Esophagus squamous epithelium (tissue), 5 donors: ENCODE results near the gene ERC2. TPM values are rescaled to one million over a fixed set of nuclear protein-coding genes. Genes with fewer than 3 reads are reported as not detected.

ENCODE experiments used
- DNase-seq: peaks from one replicate; lab custom pipeline; 2025; lab: John Stamatoyannopoulos, UW
- H3K27ac ChIP-seq, 4 donors: fragments of 200-600 bp; sonication (generic); one replicate each; pipeline ENCODE4 v1.5.1; 2016 to 2019; ENCODE audit warnings: mild to moderate bottlenecking in 1 of 4
- H3K27me3 ChIP-seq, 4 donors: fragments of 200-600 bp; sonication (generic); 1 replicate in 3 of 4; 2 replicates in 1 of 4; pipeline versions ENCODE4 v1.5.1 to v1.6.0; 2017 to 2021; ENCODE audit warnings: antibody characterized with exemption in 1 of 4
- H3K36me3 ChIP-seq, 3 donors: fragments of 200-600 bp; sonication (generic); one replicate each; pipeline ENCODE4 v1.5.1; 2016 to 2019
- H3K4me1 ChIP-seq, 3 donors: fragments of 200-600 bp; sonication (generic); one replicate each; pipeline ENCODE4 v1.5.1; 2017 to 2019
- H3K4me3 ChIP-seq, 4 donors: fragments of 200-600 bp; sonication (generic); 1 replicate in 3 of 4; 2 replicates in 1 of 4; pipeline ENCODE4 v1.5.1; 2016 to 2019; ENCODE audit warnings: mild to moderate bottlenecking in 2 of 4, moderate library complexity in 1 of 4
- H3K9me3 ChIP-seq, 3 donors: fragments of 200-600 bp; sonication (generic); one replicate each; pipeline ENCODE4 v1.5.1; 2016 to 2019
- CTCF ChIP-seq, 6 experiments: fragments of 450-650 bp in 4 of 6; fragments of 200-600 bp in 2 of 6; sonication (generic) in 2 of 6; IDR thresholded peaks; one replicate each; pipeline ENCODE4 v1.5.1; 2016 to 2019; ENCODE audit warnings: antibody characterized with exemption in 6 of 6, mild to moderate bottlenecking in 4 of 6, moderate library complexity in 4 of 6
- POLR2A ChIP-seq, 4 donors: fragments of 450-650 bp; IDR thresholded peaks; one replicate each; pipeline ENCODE4 v1.6.1; 2017; ENCODE audit warnings: antibody characterized with exemption in 4 of 4, mild to moderate bottlenecking in 4 of 4, moderate library complexity in 3 of 4
- WGBS, 2 donors: methylation state at CpG; one replicate each; pipeline ENCODE4 v1.1.5; 2018; 5-methylcytosine and 5-hydroxymethylcytosine counted together
- intact Hi-C: fragments of 100-400 bp; cut with DNase I; formaldehyde crosslinking; loops from one replicate; pipeline ENCODE4 v1.15.0; 2022
- total RNA-seq, 4 donors: library from RNA; depleted of rRNA; stranded (reverse); fragments of >200 nt; gene quantifications; one replicate each; pipeline ENCODE4 v1.1.0, GENCODE V29; 2016
- donor health status: DM: yes; HTN: yes; CAD: no.

Gene ERC2
- total RNA-seq, 4 donors from 2014 or later: 0.12 to 1.9 (median 0.86) TPM

GRCh38 chr3:55826731-55827496 is 641.4 kb downstream of the ERC2 start:
- H3K27ac ChIP-seq: no peak overlapping the region
- no peaks in the 10 kb centered on the region for H3K36me3 ChIP-seq
- intact Hi-C loops: no loop called here
- WGBS, 2 donors: 46 to 68% methylated on average over 6 of the region's 6 CpGs
- H3K4me3 ChIP-seq: no peak overlapping the region
- H3K4me1 ChIP-seq: peaks cover 0 to 7% (median 0%) of the 10 kb centered on the region in 3 donors
- no peaks in the 10 kb centered on the region for H3K27me3 ChIP-seq
- no peaks in the 10 kb centered on the region for H3K9me3 ChIP-seq
- DNase-seq: no peak
- no peak for TF ChIP-seq CTCF (IDR thresholded peaks at IDR 0.05)
- TF ChIP-seq POLR2A (IDR thresholded peaks at IDR 0.05): no peak

GRCh38 chr3:55826097-55826496 is 642.2 kb downstream of the ERC2 start:
- no peak overlapping the region for H3K27ac ChIP-seq
- H3K36me3 ChIP-seq: no peaks in the 10 kb centered on the region
- no peaks in the 10 kb centered on the region for H3K9me3 ChIP-seq
- no peaks in the 10 kb centered on the region for H3K27me3 ChIP-seq
- peaks cover 0 to 7% (median 0%) of the 10 kb centered on the region in 3 donors for H3K4me1 ChIP-seq
- DNase-seq: no peak
- TF ChIP-seq POLR2A (IDR thresholded peaks at IDR 0.05) (no peak), CTCF (IDR thresholded peaks at IDR 0.05) (no peak)
- intact Hi-C loops: no loop called here
- H3K4me3 ChIP-seq: no peak overlapping the region

GRCh38 chr3:55824406-55824805 is 643.9 kb downstream of the ERC2 start:
- TF ChIP-seq POLR2A (IDR thresholded peaks at IDR 0.05) (no peak), CTCF (IDR thresholded peaks at IDR 0.05) (no peak)
- peaks cover 0 to 7% (median 0%) of the 10 kb centered on the region in 3 donors for H3K4me1 ChIP-seq
- intact Hi-C loops: no loop called here
- DNase-seq: no peak
- no peaks in the 10 kb centered on the region for H3K27me3 ChIP-seq
- no peaks in the 10 kb centered on the region for H3K9me3 ChIP-seq
- H3K27ac ChIP-seq: no peak overlapping the region
- H3K4me3 ChIP-seq: no peak overlapping the region
- no peaks in the 10 kb centered on the region for H3K36me3 ChIP-seq

GRCh38 chr3:55823829-55824228 is 644.4 kb downstream of the ERC2 start:
- no peak for DNase-seq
- 75 to 100% methylated on average over 1 of the region's 1 CpG for WGBS, 2 donors
- Histone ChIP-seq H3K4me3 (no peak overlapping the region), H3K27me3 (no peaks in the 10 kb centered on the region), H3K9me3 (no peaks in the 10 kb centered on the region), H3K4me1 (peaks cover 0 to 7% (median 0%) of the 10 kb centered on the region in 3 donors), H3K27ac (no peak overlapping the region), H3K36me3 (no peaks in the 10 kb centered on the region)
- intact Hi-C loops: no loop called here
- TF ChIP-seq POLR2A (IDR thresholded peaks at IDR 0.05) (no peak), CTCF (IDR thresholded peaks at IDR 0.05) (no peak)

- no peak for TF ChIP-seq POLR2A (IDR thresholded peaks at IDR 0.05)
- TF ChIP-seq CTCF (IDR thresholded peaks at IDR 0.05): no peak
- intact Hi-C loops: no loop called here
- Histone ChIP-seq H3K27me3 (no peaks in the 10 kb centered on the region), H3K4me1 (peaks cover 0 to 7% (median 0%) of the 10 kb centered on the region in 3 donors), H3K36me3 (no peaks in the 10 kb centered on the region), H3K27ac (no peak overlapping the region), H3K9me3 (no peaks in the 10 kb centered on the region), H3K4me3 (no peak overlapping the region)
- no peak for DNase-seq
Measured at GRCh38 chr3:55823001-55823400, 645.3 kb downstream of the ERC2 start.
